ENCODE results near the gene SPACA4. TPM values are rescaled to one million over a fixed set of nuclear protein-coding genes. Genes with fewer than 3 reads are reported as not detected.
A peak's percentile ranks its signal among the peaks of the same experiment; 100 is the strongest.

SPACA4 gene
- total and polyA plus RNA-seq, 9 of the 15 experiments (the other 6 are each of a cell fraction or from before 2014, with no cell fraction given): not detected

DNA sequence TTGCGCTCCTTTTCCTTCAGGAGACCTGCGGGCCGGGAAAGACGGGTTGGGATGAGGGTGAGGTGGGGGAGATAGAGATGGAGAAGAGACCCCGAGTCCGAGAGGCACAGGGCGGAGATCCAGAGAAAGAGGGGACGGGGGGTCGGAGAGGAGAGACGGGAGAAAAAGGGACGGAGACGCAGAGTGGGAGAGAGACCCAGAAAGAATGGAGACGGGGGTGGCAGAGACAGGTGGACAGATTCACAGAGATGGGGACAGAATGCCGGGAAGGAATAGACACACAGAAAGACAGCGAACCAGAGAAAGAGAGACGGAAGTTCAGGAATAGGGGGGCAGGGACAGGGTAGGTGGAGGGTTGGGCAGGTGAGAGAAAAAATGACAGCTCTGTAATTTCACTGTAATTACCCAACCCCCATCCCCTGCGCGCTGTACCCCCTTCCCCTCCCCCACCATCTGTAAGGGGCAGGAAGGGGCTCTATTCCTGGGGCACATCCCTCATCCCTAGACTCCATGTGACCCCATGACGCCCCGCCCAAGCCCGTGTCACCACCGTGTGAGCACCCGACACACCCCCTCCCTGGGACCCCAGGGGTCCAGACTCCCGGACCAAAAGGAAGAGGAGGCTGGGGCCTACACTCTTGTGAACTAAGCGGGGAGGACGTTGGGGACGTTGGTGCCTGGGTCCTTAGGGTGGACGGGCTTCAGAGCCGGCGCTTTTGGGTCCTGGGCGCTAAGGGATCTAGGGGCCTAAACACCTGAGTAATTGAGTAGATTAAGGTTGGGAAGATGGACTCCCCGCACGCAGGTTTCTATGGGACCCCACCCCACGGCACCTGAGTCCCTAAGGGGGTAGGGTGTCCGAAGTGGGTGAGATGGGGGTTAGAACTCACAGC is 29.7 kb downstream of the SPACA4 start (continued):
- TF ChIP-seq, protein P1, sequence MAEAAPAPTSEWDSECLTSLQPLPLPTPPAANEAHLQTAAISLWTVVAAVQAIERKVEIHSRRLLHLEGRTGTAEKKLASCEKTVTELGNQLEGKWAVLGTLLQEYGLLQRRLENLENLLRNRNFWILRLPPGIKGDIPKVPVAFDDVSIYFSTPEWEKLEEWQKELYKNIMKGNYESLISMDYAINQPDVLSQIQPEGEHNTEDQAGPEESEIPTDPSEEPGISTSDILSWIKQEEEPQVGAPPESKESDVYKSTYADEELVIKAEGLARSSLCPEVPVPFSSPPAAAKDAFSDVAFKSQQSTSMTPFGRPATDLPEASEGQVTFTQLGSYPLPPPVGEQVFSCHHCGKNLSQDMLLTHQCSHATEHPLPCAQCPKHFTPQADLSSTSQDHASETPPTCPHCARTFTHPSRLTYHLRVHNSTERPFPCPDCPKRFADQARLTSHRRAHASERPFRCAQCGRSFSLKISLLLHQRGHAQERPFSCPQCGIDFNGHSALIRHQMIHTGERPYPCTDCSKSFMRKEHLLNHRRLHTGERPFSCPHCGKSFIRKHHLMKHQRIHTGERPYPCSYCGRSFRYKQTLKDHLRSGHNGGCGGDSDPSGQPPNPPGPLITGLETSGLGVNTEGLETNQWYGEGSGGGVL (CRISPR knock-in tag; IDR thresholded peaks at IDR 0.05): no peak
- TF ChIP-seq, protein P2, sequence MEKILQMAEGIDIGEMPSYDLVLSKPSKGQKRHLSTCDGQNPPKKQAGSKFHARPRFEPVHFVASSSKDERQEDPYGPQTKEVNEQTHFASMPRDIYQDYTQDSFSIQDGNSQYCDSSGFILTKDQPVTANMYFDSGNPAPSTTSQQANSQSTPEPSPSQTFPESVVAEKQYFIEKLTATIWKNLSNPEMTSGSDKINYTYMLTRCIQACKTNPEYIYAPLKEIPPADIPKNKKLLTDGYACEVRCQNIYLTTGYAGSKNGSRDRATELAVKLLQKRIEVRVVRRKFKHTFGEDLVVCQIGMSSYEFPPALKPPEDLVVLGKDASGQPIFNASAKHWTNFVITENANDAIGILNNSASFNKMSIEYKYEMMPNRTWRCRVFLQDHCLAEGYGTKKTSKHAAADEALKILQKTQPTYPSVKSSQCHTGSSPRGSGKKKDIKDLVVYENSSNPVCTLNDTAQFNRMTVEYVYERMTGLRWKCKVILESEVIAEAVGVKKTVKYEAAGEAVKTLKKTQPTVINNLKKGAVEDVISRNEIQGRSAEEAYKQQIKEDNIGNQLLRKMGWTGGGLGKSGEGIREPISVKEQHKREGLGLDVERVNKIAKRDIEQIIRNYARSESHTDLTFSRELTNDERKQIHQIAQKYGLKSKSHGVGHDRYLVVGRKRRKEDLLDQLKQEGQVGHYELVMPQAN (IDR thresholded peaks at IDR 0.05; ENCODE audit: borderline replicate concordance): peak; percentile 22; the same call in 1 of the 2 replicates
- TF ChIP-seq, protein P3, sequence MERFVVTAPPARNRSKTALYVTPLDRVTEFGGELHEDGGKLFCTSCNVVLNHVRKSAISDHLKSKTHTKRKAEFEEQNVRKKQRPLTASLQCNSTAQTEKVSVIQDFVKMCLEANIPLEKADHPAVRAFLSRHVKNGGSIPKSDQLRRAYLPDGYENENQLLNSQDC (CRISPR knock-in tag; IDR thresholded peaks at IDR 0.05): no peak
- TF ChIP-seq, protein P4, sequence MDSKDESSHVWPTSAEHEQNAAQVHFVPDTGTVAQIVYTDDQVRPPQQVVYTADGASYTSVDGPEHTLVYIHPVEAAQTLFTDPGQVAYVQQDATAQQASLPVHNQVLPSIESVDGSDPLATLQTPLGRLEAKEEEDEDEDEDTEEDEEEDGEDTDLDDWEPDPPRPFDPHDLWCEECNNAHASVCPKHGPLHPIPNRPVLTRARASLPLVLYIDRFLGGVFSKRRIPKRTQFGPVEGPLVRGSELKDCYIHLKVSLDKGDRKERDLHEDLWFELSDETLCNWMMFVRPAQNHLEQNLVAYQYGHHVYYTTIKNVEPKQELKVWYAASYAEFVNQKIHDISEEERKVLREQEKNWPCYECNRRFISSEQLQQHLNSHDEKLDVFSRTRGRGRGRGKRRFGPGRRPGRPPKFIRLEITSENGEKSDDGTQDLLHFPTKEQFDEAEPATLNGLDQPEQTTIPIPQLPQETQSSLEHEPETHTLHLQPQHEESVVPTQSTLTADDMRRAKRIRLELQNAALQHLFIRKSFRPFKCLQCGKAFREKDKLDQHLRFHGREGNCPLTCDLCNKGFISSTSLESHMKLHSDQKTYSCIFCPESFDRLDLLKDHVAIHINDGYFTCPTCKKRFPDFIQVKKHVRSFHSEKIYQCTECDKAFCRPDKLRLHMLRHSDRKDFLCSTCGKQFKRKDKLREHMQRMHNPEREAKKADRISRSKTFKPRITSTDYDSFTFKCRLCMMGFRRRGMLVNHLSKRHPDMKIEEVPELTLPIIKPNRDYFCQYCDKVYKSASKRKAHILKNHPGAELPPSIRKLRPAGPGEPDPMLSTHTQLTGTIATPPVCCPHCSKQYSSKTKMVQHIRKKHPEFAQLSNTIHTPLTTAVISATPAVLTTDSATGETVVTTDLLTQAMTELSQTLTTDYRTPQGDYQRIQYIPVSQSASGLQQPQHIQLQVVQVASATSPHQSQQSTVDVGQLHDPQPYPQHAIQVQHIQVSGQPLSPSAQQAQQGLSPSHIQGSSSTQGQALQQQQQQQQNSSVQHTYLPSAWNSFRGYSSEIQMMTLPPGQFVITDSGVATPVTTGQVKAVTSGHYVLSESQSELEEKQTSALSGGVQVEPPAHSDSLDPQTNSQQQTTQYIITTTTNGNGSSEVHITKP (IDR thresholded peaks at IDR 0.05; ENCODE audit: partially characterized antibody): peak; percentile 24
- 0 out of 2 replicates have a peak, but pooled peaks have one; percentile 32 for TF ChIP-seq NBN (IDR thresholded peaks at IDR 0.05; ENCODE audit: low read depth)
- TF ChIP-seq EP400 (IDR thresholded peaks at IDR 0.05): no peak
- no peak for TF ChIP-seq MYNN (IDR thresholded peaks at IDR 0.05)
- no peak for TF ChIP-seq MYNN (CRISPR knock-in tag; IDR thresholded peaks at IDR 0.05)
- TF ChIP-seq, protein P5, sequence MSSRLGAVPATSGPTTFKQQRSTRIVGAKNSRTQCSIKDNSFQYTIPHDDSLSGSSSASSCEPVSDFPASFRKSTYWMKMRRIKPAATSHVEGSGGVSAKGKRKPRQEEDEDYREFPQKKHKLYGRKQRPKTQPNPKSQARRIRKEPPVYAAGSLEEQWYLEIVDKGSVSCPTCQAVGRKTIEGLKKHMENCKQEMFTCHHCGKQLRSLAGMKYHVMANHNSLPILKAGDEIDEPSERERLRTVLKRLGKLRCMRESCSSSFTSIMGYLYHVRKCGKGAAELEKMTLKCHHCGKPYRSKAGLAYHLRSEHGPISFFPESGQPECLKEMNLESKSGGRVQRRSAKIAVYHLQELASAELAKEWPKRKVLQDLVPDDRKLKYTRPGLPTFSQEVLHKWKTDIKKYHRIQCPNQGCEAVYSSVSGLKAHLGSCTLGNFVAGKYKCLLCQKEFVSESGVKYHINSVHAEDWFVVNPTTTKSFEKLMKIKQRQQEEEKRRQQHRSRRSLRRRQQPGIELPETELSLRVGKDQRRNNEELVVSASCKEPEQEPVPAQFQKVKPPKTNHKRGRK (tag; IDR thresholded peaks at IDR 0.05): peak; percentile 70
- no peak for TF ChIP-seq PML (IDR thresholded peaks at IDR 0.05; ENCODE audit: low read length)
- TF ChIP-seq, protein P6, sequence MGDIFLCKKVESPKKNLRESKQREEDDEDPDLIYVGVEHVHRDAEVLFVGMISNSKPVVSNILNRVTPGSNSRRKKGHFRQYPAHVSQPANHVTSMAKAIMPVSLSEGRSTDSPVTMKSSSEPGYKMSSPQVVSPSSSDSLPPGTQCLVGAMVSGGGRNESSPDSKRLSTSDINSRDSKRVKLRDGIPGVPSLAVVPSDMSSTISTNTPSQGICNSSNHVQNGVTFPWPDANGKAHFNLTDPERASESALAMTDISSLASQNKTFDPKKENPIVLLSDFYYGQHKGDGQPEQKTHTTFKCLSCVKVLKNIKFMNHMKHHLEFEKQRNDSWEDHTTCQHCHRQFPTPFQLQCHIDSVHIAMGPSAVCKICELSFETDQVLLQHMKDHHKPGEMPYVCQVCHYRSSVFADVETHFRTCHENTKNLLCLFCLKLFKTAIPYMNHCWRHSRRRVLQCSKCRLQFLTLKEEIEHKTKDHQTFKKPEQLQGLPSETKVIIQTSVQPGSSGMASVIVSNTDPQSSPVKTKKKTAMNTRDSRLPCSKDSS (IDR thresholded peaks at IDR 0.05; ENCODE audit: low read depth, partially characterized antibody): peak; percentile 10
- no peak for TF ChIP-seq POU5F1 (IDR thresholded peaks at IDR 0.05; ENCODE audit: borderline replicate concordance, low read depth, low read length, partially characterized antibody)
- 0 out of 4 replicates have a peak, but pooled peaks of 1 of the 2 experiments have one; percentile 13 for TF ChIP-seq KDM1A (IDR thresholded peaks at IDR 0.05)
- peak; percentile 24; the same call in 1 of the 2 replicates for TF ChIP-seq ARID1B (IDR thresholded peaks at IDR 0.05)
